ENCODE data around the gene PLA2G15.

DNA sequence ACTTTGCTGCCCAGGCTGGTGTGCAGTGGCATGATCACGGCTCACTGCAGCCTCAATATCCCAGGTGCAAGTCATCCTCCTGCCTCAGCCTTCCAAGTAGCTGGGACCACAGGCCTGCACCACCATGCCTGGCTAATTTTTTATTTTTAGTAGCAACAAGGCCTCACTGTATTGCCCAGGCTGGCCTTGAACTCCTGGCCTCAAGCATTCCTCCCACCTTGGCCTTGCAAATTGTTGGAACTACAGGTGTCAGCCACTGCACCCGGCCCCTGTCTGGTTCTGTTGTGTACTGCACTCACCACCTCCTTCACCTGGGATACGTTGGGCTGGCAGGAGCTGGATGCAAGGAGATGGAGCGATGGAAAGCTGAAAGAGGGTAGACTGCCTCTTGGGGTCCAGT, 8.5 kb downstream of the PLA2G15 start:
- TF ChIP-seq, protein P1, sequence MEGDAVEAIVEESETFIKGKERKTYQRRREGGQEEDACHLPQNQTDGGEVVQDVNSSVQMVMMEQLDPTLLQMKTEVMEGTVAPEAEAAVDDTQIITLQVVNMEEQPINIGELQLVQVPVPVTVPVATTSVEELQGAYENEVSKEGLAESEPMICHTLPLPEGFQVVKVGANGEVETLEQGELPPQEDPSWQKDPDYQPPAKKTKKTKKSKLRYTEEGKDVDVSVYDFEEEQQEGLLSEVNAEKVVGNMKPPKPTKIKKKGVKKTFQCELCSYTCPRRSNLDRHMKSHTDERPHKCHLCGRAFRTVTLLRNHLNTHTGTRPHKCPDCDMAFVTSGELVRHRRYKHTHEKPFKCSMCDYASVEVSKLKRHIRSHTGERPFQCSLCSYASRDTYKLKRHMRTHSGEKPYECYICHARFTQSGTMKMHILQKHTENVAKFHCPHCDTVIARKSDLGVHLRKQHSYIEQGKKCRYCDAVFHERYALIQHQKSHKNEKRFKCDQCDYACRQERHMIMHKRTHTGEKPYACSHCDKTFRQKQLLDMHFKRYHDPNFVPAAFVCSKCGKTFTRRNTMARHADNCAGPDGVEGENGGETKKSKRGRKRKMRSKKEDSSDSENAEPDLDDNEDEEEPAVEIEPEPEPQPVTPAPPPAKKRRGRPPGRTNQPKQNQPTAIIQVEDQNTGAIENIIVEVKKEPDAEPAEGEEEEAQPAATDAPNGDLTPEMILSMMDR (IDR thresholded peaks at IDR 0.05), result no peak
- TF ChIP-seq POLR2A (IDR thresholded peaks at IDR 0.05), result no peak
